GM23338 (cell line): ENCODE results near the gene ESYT1. TPM values are rescaled to one million over a fixed set of nuclear protein-coding genes. Genes with fewer than 3 reads are reported as not detected.

Experiments used
- ATAC-seq: fragments of 200-7000 bp; cut with Tn5 transposase; 3 replicates; pipeline ENCODE4 v1.9.1; 2020
- DNase-seq: peaks from one replicate; pipeline ENCODE4 v3.0.0-alpha.2; 2015; ENCODE audit warnings: low spot score
- H2AFZ ChIP-seq: fragments of 200-600 bp; sonication (generic); 2 replicates; pipeline ENCODE4 v1.8.0; 2016; ENCODE audit warnings: antibody characterized with exemption, mild to moderate bottlenecking, moderate library complexity
- H3F3A ChIP-seq: fragments of 200-600 bp; sonication (generic); replicated peaks from 2 replicates; pipeline ENCODE4 v1.8.0; 2017; ENCODE audit warnings: antibody characterized with exemption, mixed run types, low read depth
- H3K27ac ChIP-seq: fragments of 200-600 bp; sonication (generic); 2 replicates; pipeline ENCODE4 v1.6.1; 2016; ENCODE audit warnings: low read depth
- H3K27me3 ChIP-seq: fragments of 200-600 bp; sonication (generic); 2 replicates; pipeline ENCODE4 v1.8.0; 2016; ENCODE audit warnings: mild to moderate bottlenecking, mixed run types, moderate library complexity; ENCODE audit not compliant: insufficient read depth
- H3K36me3 ChIP-seq: fragments of 200-600 bp; sonication (generic); 2 replicates; pipeline ENCODE4 v1.8.0; 2016; ENCODE audit warnings: mild to moderate bottlenecking; ENCODE audit not compliant: insufficient read depth
- H3K4me1 ChIP-seq: fragments of 200-600 bp; sonication (generic); 2 replicates; pipeline ENCODE4 v1.8.0; 2016; ENCODE audit warnings: mild to moderate bottlenecking, moderate library complexity; ENCODE audit not compliant: insufficient read depth
- H3K4me2 ChIP-seq: fragments of 200-600 bp; sonication (generic); 2 replicates; pipeline ENCODE4 v1.7.1; 2017; ENCODE audit warnings: mixed run types
- H3K4me3 ChIP-seq: fragments of 200-600 bp; sonication (generic); 2 replicates; pipeline ENCODE4 v1.6.1; 2016; ENCODE audit warnings: mixed run types
- H3K79me2 ChIP-seq: fragments of 200-600 bp; sonication (generic); replicated peaks from 2 replicates; pipeline ENCODE4 v1.8.0; 2017; ENCODE audit warnings: mild to moderate bottlenecking; ENCODE audit not compliant: insufficient read depth
- H3K9me2 ChIP-seq: fragments of 200-600 bp; sonication (generic); 2 replicates; pipeline ENCODE4 v1.8.0; 2017; ENCODE audit not compliant: insufficient read depth
- H4K20me1 ChIP-seq: fragments of 200-600 bp; sonication (generic); replicated peaks from 2 replicates; pipeline ENCODE4 v1.8.0; 2017; ENCODE audit warnings: mild to moderate bottlenecking; ENCODE audit not compliant: insufficient read depth
- H3K27ac Mint-ChIP-seq: 2 replicates; pipeline ENCODE4 v1.8.0; 2020; ENCODE audit warnings: inconsistent platforms, mild to moderate bottlenecking, moderate library complexity, mixed read lengths
- H3K27me3 Mint-ChIP-seq: 3 replicates; pipeline ENCODE4 v1.8.0; 2022; ENCODE audit warnings: low read depth, mild to moderate bottlenecking, moderate library complexity, mixed read lengths, inconsistent platforms; ENCODE audit not compliant: insufficient read depth, poor library complexity
- H3K36me3 Mint-ChIP-seq: 3 replicates; pipeline ENCODE4 v1.8.0; 2021; ENCODE audit warnings: low read depth, mild to moderate bottlenecking, inconsistent platforms, moderate library complexity, mixed read lengths
- H3K4me1 Mint-ChIP-seq: 3 replicates; pipeline ENCODE4 v1.8.0; 2020; ENCODE audit warnings: mild to moderate bottlenecking, inconsistent platforms, mixed read lengths
- H3K4me3 Mint-ChIP-seq: 3 replicates; pipeline ENCODE4 v1.8.0; 2021; ENCODE audit warnings: moderate library complexity, mild to moderate bottlenecking, inconsistent platforms, mixed read lengths
- H3K9me3 Mint-ChIP-seq: 3 replicates; pipeline ENCODE4 v1.8.0; 2020; ENCODE audit warnings: moderate library complexity, mild to moderate bottlenecking, inconsistent platforms, mixed read lengths
- CREB1 ChIP-seq: fragments of 250-450 bp; sonication (Bioruptor Pico); IDR thresholded peaks from 2 replicates; pipeline ENCODE4 v1.5.0; 2020; ENCODE audit warnings: low read depth, mild to moderate bottlenecking, moderate library complexity
- CTCF ChIP-seq, 2 experiments: fragments of 200-600 bp in 1 of 2; sonication (generic) in 1 of 2; conservative IDR thresholded peaks; 2 replicates each; pipeline versions ENCODE4 v1.5.1 to v1.6.1; 2016 to 2017; ENCODE audit warnings: antibody characterized with exemption in 2 of 2, low read depth in 2 of 2, mild to moderate bottlenecking in 2 of 2, moderate library complexity in 1 of 2
- ETS1 ChIP-seq: IDR thresholded peaks from 2 replicates; pipeline ENCODE4 v1.6.1; 2016; ENCODE audit warnings: antibody characterized with exemption
- EZH2 ChIP-seq: fragments of 200-600 bp; sonication (generic); IDR thresholded peaks from one replicate; pipeline ENCODE4 v1.8.0; 2017; ENCODE audit warnings: antibody characterized with exemption, mild to moderate bottlenecking, low read depth; ENCODE audit not compliant: unreplicated experiment
- EZH2phosphoT487 ChIP-seq: fragments of 200-600 bp; sonication (generic); IDR thresholded peaks from one replicate; pipeline ENCODE4 v1.8.1; 2018; ENCODE audit warnings: antibody characterized with exemption; ENCODE audit not compliant: unreplicated experiment
- JUNB ChIP-seq: IDR thresholded peaks from one replicate; pipeline ENCODE4 v1.6.1; 2016; ENCODE audit warnings: antibody characterized with exemption; ENCODE audit not compliant: unreplicated experiment
- NANOG ChIP-seq: IDR thresholded peaks from 2 replicates; pipeline ENCODE4 v1.6.1; 2016; ENCODE audit warnings: antibody characterized with exemption, borderline replicate concordance
- POLR2AphosphoS5 ChIP-seq: IDR thresholded peaks from 2 replicates; pipeline ENCODE4 v1.6.1; 2016; ENCODE audit warnings: antibody characterized with exemption, low read depth
- STAT1 ChIP-seq: IDR thresholded peaks from one replicate; pipeline ENCODE4 v1.6.1; 2016; ENCODE audit warnings: antibody characterized with exemption; ENCODE audit not compliant: unreplicated experiment
- ZNF114 ChIP-seq: fragments of 250-450 bp; sonication (Bioruptor Pico); IDR thresholded peaks from 2 replicates; pipeline ENCODE4 v1.5.0; 2020; ENCODE audit warnings: mild to moderate bottlenecking, moderate library complexity
- ZNF331 ChIP-seq: fragments of 250-450 bp; sonication (Bioruptor Pico); IDR thresholded peaks from 2 replicates; pipeline ENCODE4 v1.5.0; 2020; ENCODE audit warnings: low read depth, mild to moderate bottlenecking, moderate library complexity
- ZNF462 ChIP-seq: fragments of 250-450 bp; sonication (Bioruptor Pico); IDR thresholded peaks from 2 replicates; pipeline ENCODE4 v1.5.0; 2020; ENCODE audit warnings: mild to moderate bottlenecking, moderate library complexity
- polyA plus RNA-seq: library from polyadenylated mRNA; unstranded; fragments of >200 nt; fragmentation: Nextera tagmentation; extraction: Ambion mirVana; gene quantifications from 2 replicates; pipeline ENCODE4 v1.2.1, GENCODE V29; 2016
- total RNA-seq: library from RNA; depleted of rRNA; stranded (reverse); fragments of >200 nt; shearing (Covaris generic); gene quantifications from 2 replicates; pipeline ENCODE4 v1.2.3, GENCODE V29; 2014
- TF ChIP-seq, protein P1 (sequence below): IDR thresholded peaks from one replicate; pipeline ENCODE4 v1.6.1; 2018; ENCODE audit warnings: antibody characterized with exemption; ENCODE audit not compliant: unreplicated experiment

The ESYT1 gene
- total and polyA plus RNA-seq, 2 experiments from 2014 or later, result 23.3 to 142 TPM

GRCh38 chr12:56152132-56152755 is 24.2 kb downstream of the ESYT1 start, which contains the start of gene MYL6B:
MYL6B (plus strand) TSS chr12:56152587; CDS start chr12:56153919, 1,332 bp downstream.
- Mint-ChIP-seq H3K9me3 (no peaks in the 10 kb centered on the region; the same call in 1 of the 3 replicates), H3K27me3 (peaks cover 15% of the 10 kb centered on the region), H3K4me3 (peak within 1 kb of the TSS; percentile 96), H3K27ac (peak within 1 kb of the TSS; percentile 98), H3K36me3 (peaks cover 20% of the 10 kb centered on the region), H3K4me1 (peaks cover 23% of the 10 kb centered on the region)
- Histone ChIP-seq H3K4me3 (peak within 1 kb of the TSS; percentile 90), H3K36me3 (0 out of 2 replicates have a peak, but pooled peaks cover 2% of the 10 kb centered on the region), H3K27me3 (no peaks in the 10 kb centered on the region), H3K4me2 (peak within 1 kb of the TSS; percentile 89), H3K4me1 (peaks cover 22% of the 10 kb centered on the region), H4K20me1 (no peaks in the 10 kb centered on the region), H3F3A (peaks cover 24% of the 10 kb centered on the region), H2AFZ (peak within 1 kb of the TSS; percentile 88), H3K27ac (peak within 1 kb of the TSS; percentile 98), H3K79me2 (peaks cover 13% of the 10 kb centered on the region; the same call in 1 of the 2 replicates), H3K9me2 (no peaks in the 10 kb centered on the region)
- TF ChIP-seq STAT1, result no peak
- TF ChIP-seq POLR2AphosphoS5, result peak; percentile 83
- TF ChIP-seq, protein P1, sequence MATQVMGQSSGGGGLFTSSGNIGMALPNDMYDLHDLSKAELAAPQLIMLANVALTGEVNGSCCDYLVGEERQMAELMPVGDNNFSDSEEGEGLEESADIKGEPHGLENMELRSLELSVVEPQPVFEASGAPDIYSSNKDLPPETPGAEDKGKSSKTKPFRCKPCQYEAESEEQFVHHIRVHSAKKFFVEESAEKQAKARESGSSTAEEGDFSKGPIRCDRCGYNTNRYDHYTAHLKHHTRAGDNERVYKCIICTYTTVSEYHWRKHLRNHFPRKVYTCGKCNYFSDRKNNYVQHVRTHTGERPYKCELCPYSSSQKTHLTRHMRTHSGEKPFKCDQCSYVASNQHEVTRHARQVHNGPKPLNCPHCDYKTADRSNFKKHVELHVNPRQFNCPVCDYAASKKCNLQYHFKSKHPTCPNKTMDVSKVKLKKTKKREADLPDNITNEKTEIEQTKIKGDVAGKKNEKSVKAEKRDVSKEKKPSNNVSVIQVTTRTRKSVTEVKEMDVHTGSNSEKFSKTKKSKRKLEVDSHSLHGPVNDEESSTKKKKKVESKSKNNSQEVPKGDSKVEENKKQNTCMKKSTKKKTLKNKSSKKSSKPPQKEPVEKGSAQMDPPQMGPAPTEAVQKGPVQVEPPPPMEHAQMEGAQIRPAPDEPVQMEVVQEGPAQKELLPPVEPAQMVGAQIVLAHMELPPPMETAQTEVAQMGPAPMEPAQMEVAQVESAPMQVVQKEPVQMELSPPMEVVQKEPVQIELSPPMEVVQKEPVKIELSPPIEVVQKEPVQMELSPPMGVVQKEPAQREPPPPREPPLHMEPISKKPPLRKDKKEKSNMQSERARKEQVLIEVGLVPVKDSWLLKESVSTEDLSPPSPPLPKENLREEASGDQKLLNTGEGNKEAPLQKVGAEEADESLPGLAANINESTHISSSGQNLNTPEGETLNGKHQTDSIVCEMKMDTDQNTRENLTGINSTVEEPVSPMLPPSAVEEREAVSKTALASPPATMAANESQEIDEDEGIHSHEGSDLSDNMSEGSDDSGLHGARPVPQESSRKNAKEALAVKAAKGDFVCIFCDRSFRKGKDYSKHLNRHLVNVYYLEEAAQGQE, result no peak
- no peak for TF ChIP-seq JUNB
- no peak for TF ChIP-seq ZNF462 (CRISPR knock-in tag)
- TF ChIP-seq ZNF331 (CRISPR knock-in tag), result no peak
- TF ChIP-seq ETS1, result peak; percentile 90
- TF ChIP-seq EZH2phosphoT487, result no peak
- TF ChIP-seq NANOG, result no peak
- TF ChIP-seq ZNF114 (CRISPR knock-in tag), result no peak
- TF ChIP-seq CREB1 (CRISPR knock-in tag), result peak; percentile 42; the same call in 1 of the 2 replicates
- TF ChIP-seq CTCF (conservative IDR thresholded peaks at IDR 0.05; ENCODE audit: low read depth in 2 of 2), result no peak
- no peak for TF ChIP-seq EZH2
- ATAC-seq, result peak; percentile 86
- peak; percentile 97 for DNase-seq
